Ishikawa (cell line): Measurements from ENCODE around the gene RNF149.

ENCODE experiments used
- CEBPB ChIP-seq: IDR thresholded peaks from 2 replicates; pipeline ENCODE4 v1.6.1; 2012
- CREB1 ChIP-seq: IDR thresholded peaks from 2 replicates; pipeline ENCODE4 v1.6.1; 2012; ENCODE audit warnings: low read depth
- EGR1 ChIP-seq: IDR thresholded peaks from 2 replicates; pipeline ENCODE4 v1.6.1; 2012
- EP300 ChIP-seq: IDR thresholded peaks from 2 replicates; pipeline ENCODE4 v1.6.1; 2012; ENCODE audit warnings: borderline replicate concordance
- FOXM1 ChIP-seq: IDR thresholded peaks from 2 replicates; pipeline ENCODE4 v1.6.1; 2012; ENCODE audit warnings: low read depth, borderline replicate concordance
- MAX ChIP-seq: IDR thresholded peaks from 2 replicates; pipeline ENCODE4 v1.6.1; 2012
- NFIC ChIP-seq: IDR thresholded peaks from 2 replicates; pipeline ENCODE4 v1.6.1; 2012
- RAD21 ChIP-seq: IDR thresholded peaks from 2 replicates; pipeline ENCODE4 v1.6.1; 2012; ENCODE audit warnings: low read depth
- REST ChIP-seq: IDR thresholded peaks from 2 replicates; pipeline ENCODE4 v1.6.1; 2012; ENCODE audit warnings: low read depth, mild to moderate bottlenecking
- TAF1 ChIP-seq: IDR thresholded peaks from 2 replicates; pipeline ENCODE4 v1.6.1; 2012; ENCODE audit warnings: low read depth, mild to moderate bottlenecking
- TCF12 ChIP-seq: IDR thresholded peaks from 2 replicates; pipeline ENCODE4 v1.6.1; 2012; ENCODE audit warnings: low read depth
- TEAD4 ChIP-seq: IDR thresholded peaks from 2 replicates; pipeline ENCODE4 v1.6.1; 2012
- YY1 ChIP-seq: IDR thresholded peaks from 2 replicates; pipeline ENCODE4 v1.6.1; 2012; ENCODE audit warnings: low read depth
- ZBTB7A ChIP-seq: IDR thresholded peaks from 2 replicates; pipeline ENCODE4 v1.6.1; 2012; ENCODE audit warnings: low read depth
- TF ChIP-seq, protein P1 (sequence below): IDR thresholded peaks from 2 replicates; pipeline ENCODE4 v1.6.1; 2012

Gene RNF149

GRCh38 chr2:101310834-101311695 is 2.6 kb upstream of the RNF149 start:
- TF ChIP-seq ZBTB7A (no peak), TCF12 (no peak), NFIC (no peak), FOXM1 (no peak), CREB1 (no peak), YY1 (no peak), EP300 (no peak), EGR1 (no peak), MAX (no peak), TEAD4 (no peak), CEBPB (no peak), RAD21 (no peak), REST (no peak), TAF1 (no peak)
- TF ChIP-seq, protein P1, sequence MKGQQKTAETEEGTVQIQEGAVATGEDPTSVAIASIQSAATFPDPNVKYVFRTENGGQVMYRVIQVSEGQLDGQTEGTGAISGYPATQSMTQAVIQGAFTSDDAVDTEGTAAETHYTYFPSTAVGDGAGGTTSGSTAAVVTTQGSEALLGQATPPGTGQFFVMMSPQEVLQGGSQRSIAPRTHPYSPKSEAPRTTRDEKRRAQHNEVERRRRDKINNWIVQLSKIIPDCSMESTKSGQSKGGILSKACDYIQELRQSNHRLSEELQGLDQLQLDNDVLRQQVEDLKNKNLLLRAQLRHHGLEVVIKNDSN = no peak

GRCh38 chr2:101310090-101310833 is 1.8 kb upstream of the RNF149 start:
- TF ChIP-seq EP300 (no peak), ZBTB7A (no peak), EGR1 (no peak), TEAD4 (no peak), RAD21 (no peak), YY1 (no peak), TAF1 (no peak), CREB1 (no peak), TCF12 (no peak), MAX (no peak), CEBPB (no peak), REST (no peak), FOXM1 (no peak), NFIC (no peak)
- TF ChIP-seq, protein P1 = no peak

DNA sequence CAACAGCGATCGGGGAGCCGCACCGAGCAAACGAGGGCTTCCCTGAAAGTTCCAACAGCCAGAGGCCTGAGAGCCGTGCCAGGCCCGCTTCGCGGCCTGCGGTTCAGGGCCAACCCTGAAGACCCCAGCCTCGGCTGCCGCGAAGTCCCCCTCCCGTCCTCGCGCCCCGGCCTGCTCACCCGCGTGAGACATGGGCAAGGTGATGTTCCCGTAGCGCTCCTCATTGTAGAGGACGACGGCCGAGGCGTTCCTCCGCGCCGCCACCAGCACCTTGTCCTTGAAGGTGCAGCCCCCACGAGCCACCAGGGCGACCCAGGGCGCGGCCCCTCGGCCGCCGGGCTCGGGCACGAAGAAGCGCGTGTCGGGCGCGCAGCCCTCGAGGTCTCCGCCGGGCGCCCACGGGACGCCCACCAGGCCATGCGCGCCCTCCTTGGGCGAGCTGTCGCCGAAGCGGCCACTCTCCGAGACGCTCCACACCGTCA is 510 bp downstream of the RNF149 start:
- TF ChIP-seq MAX (peak; percentile 68), TAF1 (no peak), ZBTB7A (peak; percentile 27; the same call in 1 of the 2 replicates)

DNA sequence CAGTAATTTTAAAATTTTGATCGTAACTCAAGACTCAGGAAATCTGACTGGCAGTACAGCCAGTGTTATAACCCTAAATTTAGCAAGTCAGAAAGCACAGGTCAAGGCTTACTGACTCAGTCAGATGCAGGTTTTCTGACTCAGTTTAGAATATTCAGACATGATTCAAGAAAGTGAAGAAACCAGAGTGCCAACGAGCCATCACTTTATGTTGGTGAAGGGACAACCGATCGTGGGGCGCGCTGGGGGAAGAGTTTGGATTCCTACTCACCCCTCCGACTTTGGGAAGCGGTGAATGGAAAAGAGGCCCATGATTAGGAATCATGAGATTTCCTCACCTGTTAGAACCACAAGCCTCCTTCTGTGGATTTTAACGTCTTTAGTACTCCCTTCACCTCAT is 998 bp downstream of the RNF149 start:
- TF ChIP-seq YY1 = no peak
- TF ChIP-seq CREB1 = no peak
- no peak for TF ChIP-seq EP300
- no peak for TF ChIP-seq REST
- TF ChIP-seq EGR1 = no peak
- TF ChIP-seq NFIC = no peak
- TF ChIP-seq TAF1 = no peak
- no peak for TF ChIP-seq TEAD4
- no peak for TF ChIP-seq TCF12
- TF ChIP-seq FOXM1 = no peak
- TF ChIP-seq MAX = no peak
- TF ChIP-seq, protein P1 = no peak
- no peak for TF ChIP-seq ZBTB7A
- no peak for TF ChIP-seq RAD21
- TF ChIP-seq CEBPB = no peak
